H9 (cell line): ENCODE results near the gene KLHL3. TPM values are rescaled to one million over a fixed set of nuclear protein-coding genes. Genes with fewer than 3 reads are reported as not detected.

Source experiments
- DNase-seq: peaks from one replicate; pipeline ENCODE4 v3.0.0-alpha.2; 2017
- H2AFZ ChIP-seq: one replicate; pipeline ENCODE4 v1.6.1; 2013; ENCODE audit warnings: mild to moderate bottlenecking, low read length, control low read depth, moderate library complexity
- H2AK5ac ChIP-seq: 2 replicates; pipeline ENCODE4 v1.6.1; 2013; ENCODE audit warnings: low read length, control low read depth, mixed read lengths; ENCODE audit not compliant: insufficient read length
- H2BK120ac ChIP-seq: one replicate; pipeline ENCODE4 v1.6.1; 2013; ENCODE audit warnings: low read depth, mild to moderate bottlenecking, low read length, control low read depth, inconsistent platforms; ENCODE audit not compliant: poor library complexity, severe bottlenecking
- H2BK12ac ChIP-seq: 2 replicates; pipeline ENCODE4 v1.6.1; 2013; ENCODE audit warnings: low read length, control low read depth, mixed read lengths, low read depth; ENCODE audit not compliant: insufficient read length
- H2BK15ac ChIP-seq: 2 replicates; pipeline ENCODE4 v1.6.1; 2013; ENCODE audit warnings: low read depth, low read length, control low read depth
- H2BK20ac ChIP-seq: one replicate; pipeline ENCODE4 v1.6.1; 2013; ENCODE audit warnings: low read depth, mild to moderate bottlenecking, low read length, control low read depth, inconsistent platforms; ENCODE audit not compliant: poor library complexity, severe bottlenecking
- H2BK5ac ChIP-seq: 2 replicates; pipeline ENCODE4 v1.6.1; 2013; ENCODE audit warnings: low read length, control low read depth, mixed read lengths; ENCODE audit not compliant: insufficient read length
- H3K14ac ChIP-seq: 2 replicates; pipeline ENCODE4 v1.6.1; 2013; ENCODE audit warnings: low read length, control low read depth; ENCODE audit not compliant: insufficient read depth
- H3K18ac ChIP-seq: 2 replicates; pipeline ENCODE4 v1.6.1; 2013; ENCODE audit warnings: low read depth, mild to moderate bottlenecking, mixed read lengths, low read length, control low read depth; ENCODE audit not compliant: insufficient read length
- H3K23ac ChIP-seq: 2 replicates; pipeline ENCODE4 v1.6.1; 2013; ENCODE audit warnings: low read length, control low read depth, mixed read lengths, low read depth; ENCODE audit not compliant: insufficient read length
- H3K23me2 ChIP-seq: 2 replicates; pipeline ENCODE4 v1.6.1; 2013; ENCODE audit warnings: low read depth, mild to moderate bottlenecking, mixed read lengths, low read length, control low read depth; ENCODE audit not compliant: insufficient read length, poor library complexity, severe bottlenecking
- H3K27ac ChIP-seq: 2 replicates; pipeline ENCODE4 v1.5.1; 2013; ENCODE audit warnings: low read length, control low read depth, mixed read lengths, low read depth; ENCODE audit not compliant: insufficient read length
- H3K27me3 ChIP-seq: 2 replicates; pipeline ENCODE4 v1.6.1; 2013; ENCODE audit warnings: low read length, control low read depth, inconsistent platforms; ENCODE audit not compliant: insufficient read depth
- H3K4ac ChIP-seq: 2 replicates; pipeline ENCODE4 v1.6.1; 2013; ENCODE audit warnings: low read depth, mild to moderate bottlenecking, control low read depth, inconsistent platforms, low read length, moderate library complexity
- H3K4me1 ChIP-seq: 2 replicates; pipeline ENCODE4 v1.6.1; 2013; ENCODE audit warnings: low read length, control low read depth, inconsistent platforms; ENCODE audit not compliant: insufficient read depth
- H3K4me2 ChIP-seq: 2 replicates; pipeline ENCODE4 v1.6.1; 2013; ENCODE audit warnings: low read length, control low read depth, mixed read lengths; ENCODE audit not compliant: insufficient read length, insufficient read depth
- H3K56ac ChIP-seq: 2 replicates; pipeline ENCODE4 v1.6.1; 2013; ENCODE audit warnings: low read depth, mild to moderate bottlenecking, mixed read lengths, low read length, control low read depth; ENCODE audit not compliant: insufficient read length
- H3K79me1 ChIP-seq: 2 replicates; pipeline ENCODE4 v1.6.1; 2013; ENCODE audit warnings: low read depth, mild to moderate bottlenecking, moderate library complexity, low read length, control low read depth, inconsistent platforms; ENCODE audit not compliant: insufficient read depth, poor library complexity, severe bottlenecking
- H3K79me2 ChIP-seq: 2 replicates; pipeline ENCODE4 v1.6.1; 2013; ENCODE audit warnings: low read length, control low read depth, inconsistent platforms; ENCODE audit not compliant: insufficient read depth
- H3K9ac ChIP-seq: 2 replicates; pipeline ENCODE4 v1.6.1; 2013; ENCODE audit warnings: low read length, control low read depth, mixed read lengths; ENCODE audit not compliant: insufficient read length; ENCODE audit errors: extremely low read depth
- H3K9me3 ChIP-seq: one replicate; pipeline ENCODE4 v1.6.1; 2013; ENCODE audit warnings: low read depth, low read length, inconsistent platforms; ENCODE audit not compliant: control insufficient read depth
- H3T11ph ChIP-seq: one replicate; pipeline ENCODE4 v1.6.1; 2013; ENCODE audit warnings: mild to moderate bottlenecking, low read length, control low read depth, inconsistent platforms
- H4K20me1 ChIP-seq: one replicate; pipeline ENCODE4 v1.6.1; 2013; ENCODE audit not compliant: control insufficient read depth, insufficient read length, insufficient read depth
- H4K5ac ChIP-seq: 2 replicates; pipeline ENCODE4 v1.6.1; 2013; ENCODE audit warnings: low read depth, mild to moderate bottlenecking, mixed read lengths, low read length, control low read depth; ENCODE audit not compliant: insufficient read length
- H4K8ac ChIP-seq: replicated peaks from 2 replicates; pipeline ENCODE4 v1.6.1; 2013; ENCODE audit warnings: low read length, control low read depth, mixed read lengths, low read depth; ENCODE audit not compliant: insufficient read length
- H4K91ac ChIP-seq: 2 replicates; pipeline ENCODE4 v1.6.1; 2013; ENCODE audit warnings: low read depth, mild to moderate bottlenecking, moderate library complexity, mixed read lengths, low read length, control low read depth; ENCODE audit not compliant: insufficient read length
- H3K27ac Mint-ChIP-seq, 3 experiments: 2 replicates in 2 of 3; 3 replicates in 1 of 3; pipeline ENCODE4 v1.8.0; 2020 to 2021; ENCODE audit warnings: mixed read lengths in 3 of 3, mild to moderate bottlenecking in 1 of 3, moderate library complexity in 1 of 3
- H3K27me3 Mint-ChIP-seq: 2 replicates; pipeline ENCODE4 v1.8.0; 2021; ENCODE audit warnings: low read depth, mild to moderate bottlenecking, moderate library complexity, mixed read lengths
- H3K36me3 Mint-ChIP-seq, 3 experiments: 2 replicates in 2 of 3; 3 replicates in 1 of 3; pipeline ENCODE4 v1.8.0; 2020 to 2021; ENCODE audit warnings: low read depth in 3 of 3, mixed read lengths in 3 of 3; ENCODE audit not compliant: insufficient read depth in 1 of 3
- H3K4me1 Mint-ChIP-seq, 2 experiments: 2 replicates each; pipeline ENCODE4 v1.8.0; 2020; ENCODE audit warnings: mixed read lengths in 2 of 2
- H3K4me3 Mint-ChIP-seq, 2 experiments: 2 replicates in 1 of 2; 3 replicates in 1 of 2; pipeline ENCODE4 v1.8.0; 2020 to 2021; ENCODE audit warnings: mild to moderate bottlenecking in 2 of 2, mixed read lengths in 2 of 2, moderate library complexity in 1 of 2
- H3K9me3 Mint-ChIP-seq, 2 experiments: 2 replicates in 1 of 2; 3 replicates in 1 of 2; pipeline ENCODE4 v1.8.0; 2020; ENCODE audit warnings: mild to moderate bottlenecking in 2 of 2, mixed read lengths in 2 of 2, moderate library complexity in 1 of 2
- CTCF ChIP-seq: fragments of 200-600 bp; sonication (generic); conservative IDR thresholded peaks from 3 replicates; pipeline ENCODE4 v1.8.0; 2021; ENCODE audit warnings: antibody characterized with exemption, mild to moderate bottlenecking
- WGBS: extraction: QIAGEN DNeasy Blood & Tissue Kit; methylation state at CpG from one replicate; pipeline ENCODE4 v1.1.7; 2013; ENCODE audit warnings: missing lambda C conversion rate, low lambda C conversion rate, mixed read lengths; ENCODE audit not compliant: insufficient read length; ENCODE audit errors: extremely low coverage; 5-methylcytosine and 5-hydroxymethylcytosine counted together
- total RNA-seq: library from RNA; stranded (reverse); gene quantifications from 2 replicates; pipeline ENCODE4 v1.2.1, GENCODE V29; 2021

The KLHL3 gene
- total RNA-seq, 1 experiment from 2014 or later, result 12.8 TPM

- Mint-ChIP-seq H3K9me3 (no peaks in the 10 kb centered on the region), H3K4me3 (no peak overlapping the region), H3K27ac (no peak overlapping the region), H3K36me3 (no peaks in the 10 kb centered on the region), H3K4me1 (peaks cover 10 to 11% of the 10 kb centered on the region in 2 experiments), H3K27me3 (peaks cover 4% of the 10 kb centered on the region; the same call in 1 of the 2 replicates)
- no peak overlapping the region for H3T11ph ChIP-seq
- H3K27ac ChIP-seq, result no peak overlapping the region
- no peaks in the 10 kb centered on the region for H3K79me1 ChIP-seq
- H4K8ac ChIP-seq, result no peak overlapping the region
- no peak overlapping the region for H4K5ac ChIP-seq
- H3K9ac ChIP-seq, result no peak overlapping the region
- H2AFZ ChIP-seq, result no peak overlapping the region
- no peak overlapping the region for H4K91ac ChIP-seq
- H2BK12ac ChIP-seq, result no peak overlapping the region
- H3K9me3 ChIP-seq, result no peaks in the 10 kb centered on the region
- H4K20me1 ChIP-seq, result no peaks in the 10 kb centered on the region
- no peaks in the 10 kb centered on the region for H3K27me3 ChIP-seq
- H3K18ac ChIP-seq, result no peak overlapping the region
- no peak overlapping the region for H3K56ac ChIP-seq
- 0 out of 2 replicates have a peak, but pooled peaks cover 1% of the 10 kb centered on the region for H3K79me2 ChIP-seq
- H3K4ac ChIP-seq, result no peak overlapping the region
- H2BK120ac ChIP-seq, result no peak overlapping the region
- no peak overlapping the region; the same call in 1 of the 2 replicates for H3K14ac ChIP-seq
- H3K4me2 ChIP-seq, result no peak overlapping the region
- no CpG with 5 or more reads among the region's 5 CpGs for WGBS
- no peak overlapping the region for H2AK5ac ChIP-seq
- no peaks in the 10 kb centered on the region for H3K4me1 ChIP-seq
- H2BK15ac ChIP-seq, result no peak overlapping the region
- no peak for DNase-seq
- TF ChIP-seq CTCF, result no peak
- no peaks in the 10 kb centered on the region for H3K23me2 ChIP-seq
- H2BK5ac ChIP-seq, result no peak overlapping the region
- no peak overlapping the region for H3K23ac ChIP-seq
- H2BK20ac ChIP-seq, result no peak overlapping the region
These were observed 163.7 kb downstream of the KLHL3 start for GRCh38 chr5:137572042-137572695.
